Left hindlimb (tissue), 1 donor: ENCODE measurements around the gene RAB26.
"Not testable (repeated sequence)": the region's sequence is repeated elsewhere in the genome, so short reads cannot be mapped to it uniquely, and the experiment has no call there.

Experiments used
- DNase-seq: peaks from one replicate; pipeline ENCODE4 v3.0.0-alpha.2; 2018

Gene RAB26

GRCh38 chr16:2147981-2148671, at the start of gene RAB26:
TSS of gene RAB26 (plus strand) at chr16:2148625. CDS start at chr16:2148784, 159 bp downstream.
- DNase-seq = peak; percentile 81

GRCh38 chr16:2101581-2101980, 46.8 kb upstream of the RAB26 start:
- not testable (repeated sequence) for DNase-seq

GRCh38 chr16:2102471-2102870, 46.0 kb upstream of the RAB26 start:
- no peak for DNase-seq

GRCh38 chr16:2104464-2104863, 44.0 kb upstream of the RAB26 start:
- DNase-seq = not testable (repeated sequence)

- DNase-seq = not testable (repeated sequence)
These were observed 43.1 kb upstream of the RAB26 start for GRCh38 chr16:2105291-2105690.

GRCh38 chr16:2105769-2106168, 42.7 kb upstream of the RAB26 start:
- DNase-seq = not testable (repeated sequence)

GRCh38 chr16:2106211-2106610, 42.2 kb upstream of the RAB26 start:
- not testable (repeated sequence) for DNase-seq

- DNase-seq = not testable (repeated sequence)
These were observed 41.2 kb upstream of the RAB26 start for GRCh38 chr16:2107121-2107790.

- DNase-seq = not testable (repeated sequence)
These were observed 40.7 kb upstream of the RAB26 start for GRCh38 chr16:2107791-2108125.

GRCh38 chr16:2108446-2109270, 39.8 kb upstream of the RAB26 start:
- DNase-seq = not testable (repeated sequence)

GRCh38 chr16:2109271-2109580, 39.2 kb upstream of the RAB26 start:
- DNase-seq = not testable (repeated sequence)

- not testable (repeated sequence) for DNase-seq
These were observed 38.6 kb upstream of the RAB26 start for GRCh38 chr16:2109872-2110271.

GRCh38 chr16:2110332-2111008, 38.0 kb upstream of the RAB26 start:
- DNase-seq = not testable (repeated sequence)

GRCh38 chr16:2111009-2111353, 37.4 kb upstream of the RAB26 start:
- DNase-seq = not testable (repeated sequence)

GRCh38 chr16:2111412-2112335, 36.8 kb upstream of the RAB26 start:
- not testable (repeated sequence) for DNase-seq

- not testable (repeated sequence) for DNase-seq
These were observed 35.8 kb upstream of the RAB26 start for GRCh38 chr16:2112539-2113106.

GRCh38 chr16:2114225-2114624, 34.2 kb upstream of the RAB26 start:
- not testable (repeated sequence) for DNase-seq

GRCh38 chr16:2114885-2115590, 33.4 kb upstream of the RAB26 start:
- DNase-seq = not testable (repeated sequence)

- no peak for DNase-seq
These were observed 32.8 kb upstream of the RAB26 start for GRCh38 chr16:2115591-2115973.

- DNase-seq = not testable (repeated sequence)
These were observed 32.0 kb upstream of the RAB26 start for GRCh38 chr16:2116428-2116827.

GRCh38 chr16:2117341-2117740, 31.1 kb upstream of the RAB26 start:
- not testable (repeated sequence) for DNase-seq
